Measurements from ENCODE around the gene ATP2B3.

DNA sequence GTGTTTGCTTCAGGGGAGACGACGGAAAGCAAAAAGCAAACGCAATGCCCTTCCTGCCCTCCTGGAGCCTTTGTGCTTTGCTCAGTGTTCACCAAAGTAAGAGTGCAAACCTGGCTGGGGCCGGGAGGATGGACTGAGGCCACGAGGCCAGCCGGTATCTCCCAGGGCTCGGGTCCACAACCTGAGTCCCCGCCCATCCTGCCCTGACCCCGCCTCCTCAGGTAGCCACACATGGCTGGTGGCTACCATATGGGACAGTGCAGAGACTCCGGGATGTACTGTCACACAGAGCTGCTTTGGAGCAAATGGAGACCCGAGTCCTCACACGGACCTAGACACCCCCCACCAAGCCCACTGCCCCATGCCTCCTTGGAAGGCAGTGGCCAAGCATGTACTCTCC is 4.8 kb downstream of the ATP2B3 start:
- TF ChIP-seq, protein P1, sequence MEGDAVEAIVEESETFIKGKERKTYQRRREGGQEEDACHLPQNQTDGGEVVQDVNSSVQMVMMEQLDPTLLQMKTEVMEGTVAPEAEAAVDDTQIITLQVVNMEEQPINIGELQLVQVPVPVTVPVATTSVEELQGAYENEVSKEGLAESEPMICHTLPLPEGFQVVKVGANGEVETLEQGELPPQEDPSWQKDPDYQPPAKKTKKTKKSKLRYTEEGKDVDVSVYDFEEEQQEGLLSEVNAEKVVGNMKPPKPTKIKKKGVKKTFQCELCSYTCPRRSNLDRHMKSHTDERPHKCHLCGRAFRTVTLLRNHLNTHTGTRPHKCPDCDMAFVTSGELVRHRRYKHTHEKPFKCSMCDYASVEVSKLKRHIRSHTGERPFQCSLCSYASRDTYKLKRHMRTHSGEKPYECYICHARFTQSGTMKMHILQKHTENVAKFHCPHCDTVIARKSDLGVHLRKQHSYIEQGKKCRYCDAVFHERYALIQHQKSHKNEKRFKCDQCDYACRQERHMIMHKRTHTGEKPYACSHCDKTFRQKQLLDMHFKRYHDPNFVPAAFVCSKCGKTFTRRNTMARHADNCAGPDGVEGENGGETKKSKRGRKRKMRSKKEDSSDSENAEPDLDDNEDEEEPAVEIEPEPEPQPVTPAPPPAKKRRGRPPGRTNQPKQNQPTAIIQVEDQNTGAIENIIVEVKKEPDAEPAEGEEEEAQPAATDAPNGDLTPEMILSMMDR (conservative IDR thresholded peaks at IDR 0.05; ENCODE audit: low read length), result no peak
- TF ChIP-seq EZH2phosphoT487 (IDR thresholded peaks at IDR 0.05; ENCODE audit: borderline replicate concordance), result no peak
